Ovary (tissue), 9 donors: ENCODE data around the gene SCN9A. TPM values are rescaled to one million over a fixed set of nuclear protein-coding genes. Genes with fewer than 3 reads are reported as not detected.

Experiments used
- DNase-seq, 5 donors: peaks; one replicate each; pipeline ENCODE4 v3.0.0-alpha.2; 2019 to 2020
- H3K27ac ChIP-seq, 2 donors: fragments of 200-600 bp; one replicate each; pipeline versions ENCODE4 v1.5.1 to v1.8.0; 2019 to 2022
- H3K27me3 ChIP-seq: fragments of 200-600 bp; one replicate; pipeline ENCODE4 v1.8.0; 2022
- H3K36me3 ChIP-seq: fragments of 200-600 bp; sonication (generic); one replicate; pipeline ENCODE4 v1.5.1; 2019
- H3K4me1 ChIP-seq: one replicate; pipeline ENCODE4 v1.8.1; 2013; ENCODE audit warnings: mild to moderate bottlenecking, moderate library complexity; ENCODE audit not compliant: insufficient read depth
- H3K4me3 ChIP-seq: fragments of 200-600 bp; sonication (generic); one replicate; pipeline ENCODE4 v1.5.1; 2017
- H3K9me3 ChIP-seq, 2 donors: fragments of 200-600 bp in 1 of 2; sonication (generic) in 1 of 2; one replicate each; pipeline versions ENCODE4 v1.5.1 to v1.8.1; 2013 to 2019; ENCODE audit warnings: mild to moderate bottlenecking in 1 of 2, moderate library complexity in 1 of 2
- EP300 ChIP-seq: sonication (generic); formaldehyde crosslinking; IDR thresholded peaks from one replicate; pipeline ENCODE4 v1.6.1; 2017; ENCODE audit warnings: antibody characterized with exemption
- POLR2A ChIP-seq: fragments of 450-650 bp; IDR thresholded peaks from one replicate; pipeline ENCODE4 v1.6.1; 2017; ENCODE audit warnings: antibody characterized with exemption, mild to moderate bottlenecking, moderate library complexity
- WGBS, 3 donors: extraction: QIAGEN DNeasy Blood & Tissue Kit in 1 of 3; methylation state at CpG; one replicate each; pipeline versions ENCODE4 v1.1.5 to v1.1.7; 2013 to 2017; 5-methylcytosine and 5-hydroxymethylcytosine counted together
- intact Hi-C, 4 donors: fragments of 100-400 bp; cut with DNase I; formaldehyde crosslinking; loops; one replicate each; pipeline versions ENCODE4 v1.11.0 to v1.15.1; 2022 to 2023
- polyA plus RNA-seq, 2 donors: library from polyadenylated mRNA; stranded (reverse); fragments of 200-250 nt in 1 of 2; fragments of 350-450 nt in 1 of 2; fragmentation: Illumina TruSeq in 1 of 2; extraction: RNeasy Lipid Tissue Mini Kit (QIAGEN cat#74804) in 1 of 2; gene quantifications; one replicate each; pipeline ENCODE4 v1.2.3, GENCODE V29; 2013 to 2014
- total RNA-seq, 7 donors: library from RNA; depleted of rRNA in 2 of 7; stranded (reverse); fragments of >200 nt in 2 of 7; fragmentation: NEBNext Ultra II Directional in 3 of 7; extraction: Animal tissue kit (Norgen Biotek cat#: 25700) in 3 of 7; gene quantifications; one replicate each; pipeline versions ENCODE4 v1.1.0 to v1.2.4, GENCODE V29; 2016 to 2023
- TF ChIP-seq, protein P1 (sequence below), 3 donors: fragments of 450-650 bp in 2 of 3; fragments of 200-600 bp in 1 of 3; IDR thresholded peaks; one replicate each; pipeline versions ENCODE4 v1.5.1 to v1.8.0; 2016 to 2022; ENCODE audit warnings: antibody characterized with exemption in 3 of 3, mild to moderate bottlenecking in 1 of 3
- donor health status: DM: no; HTN: no; CAD: no; lungs with moderate emphysema.
- donor health status: DM: no; HTN: no; CAD: no.
- donor health status: Bipolar disorder and iron deficiency.
- donor health status: DM: yes; HTN: yes; CAD: no.
- donor health status: DM: no; HTN: no; CAD: no.
- donor health status: DM: yes; HTN: yes; CAD: no.

The SCN9A gene
- total and polyA plus RNA-seq, 9 donors, result 0.33 to 4.5 (median 1.3) TPM

DNA sequence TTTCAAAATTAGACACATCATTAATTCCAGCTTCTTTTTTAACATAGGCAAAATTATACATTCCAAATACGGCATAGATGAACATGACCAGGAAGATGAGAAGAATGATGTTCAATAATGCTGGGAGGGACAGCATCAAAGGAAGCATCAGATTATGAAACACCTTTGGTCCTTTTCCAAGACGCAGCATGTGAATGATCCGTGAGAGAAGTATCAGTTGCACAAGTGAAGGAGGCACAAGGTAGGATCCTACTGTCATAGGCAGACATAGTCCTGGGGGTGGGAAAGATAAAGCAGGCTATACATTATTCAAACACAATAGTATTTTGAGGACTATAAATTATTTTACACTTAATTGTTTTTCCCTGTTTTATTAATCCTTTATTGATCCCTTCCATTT lies 30.6 kb upstream of the SCN9A start:
- no peak overlapping the region for H3K4me3 ChIP-seq
- no peaks in the 10 kb centered on the region for H3K36me3 ChIP-seq
- intact Hi-C loops, result no loop called here
- H3K4me1 ChIP-seq, result no peaks in the 10 kb centered on the region
- TF ChIP-seq POLR2A, result no peak
- TF ChIP-seq, protein P1, sequence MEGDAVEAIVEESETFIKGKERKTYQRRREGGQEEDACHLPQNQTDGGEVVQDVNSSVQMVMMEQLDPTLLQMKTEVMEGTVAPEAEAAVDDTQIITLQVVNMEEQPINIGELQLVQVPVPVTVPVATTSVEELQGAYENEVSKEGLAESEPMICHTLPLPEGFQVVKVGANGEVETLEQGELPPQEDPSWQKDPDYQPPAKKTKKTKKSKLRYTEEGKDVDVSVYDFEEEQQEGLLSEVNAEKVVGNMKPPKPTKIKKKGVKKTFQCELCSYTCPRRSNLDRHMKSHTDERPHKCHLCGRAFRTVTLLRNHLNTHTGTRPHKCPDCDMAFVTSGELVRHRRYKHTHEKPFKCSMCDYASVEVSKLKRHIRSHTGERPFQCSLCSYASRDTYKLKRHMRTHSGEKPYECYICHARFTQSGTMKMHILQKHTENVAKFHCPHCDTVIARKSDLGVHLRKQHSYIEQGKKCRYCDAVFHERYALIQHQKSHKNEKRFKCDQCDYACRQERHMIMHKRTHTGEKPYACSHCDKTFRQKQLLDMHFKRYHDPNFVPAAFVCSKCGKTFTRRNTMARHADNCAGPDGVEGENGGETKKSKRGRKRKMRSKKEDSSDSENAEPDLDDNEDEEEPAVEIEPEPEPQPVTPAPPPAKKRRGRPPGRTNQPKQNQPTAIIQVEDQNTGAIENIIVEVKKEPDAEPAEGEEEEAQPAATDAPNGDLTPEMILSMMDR (IDR thresholded peaks at IDR 0.05), result no peak
- TF ChIP-seq EP300, result no peak
- whole genome bisulfite sequencing, 3 donors, result 93 to 96% (median 94%) methylated on average over 3 of the region's 3 CpGs
- DNase-seq, result no peak
- no peaks in the 10 kb centered on the region for H3K27me3 ChIP-seq
- H3K27ac ChIP-seq, result no peak overlapping the region
- H3K9me3 ChIP-seq, result no peaks in the 10 kb centered on the region

DNA sequence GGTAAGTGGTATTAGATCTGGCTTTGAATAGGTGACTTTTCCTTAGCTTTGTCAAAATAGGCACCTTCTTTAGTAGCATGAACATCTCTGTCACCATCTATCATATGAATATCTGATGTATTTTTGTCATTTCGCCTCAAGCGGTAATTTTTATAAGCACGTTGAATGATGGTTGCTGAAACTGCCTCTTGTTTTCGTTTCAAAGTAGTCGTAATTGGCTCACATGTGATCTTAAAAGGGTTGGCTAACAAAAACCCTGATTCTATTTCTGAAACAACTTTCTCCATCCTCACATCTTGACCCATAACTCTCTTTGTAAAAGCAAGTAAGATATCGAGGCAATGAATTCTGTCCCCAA lies 29.8 kb upstream of the SCN9A start:
- Histone ChIP-seq H3K9me3 (no peaks in the 10 kb centered on the region), H3K4me3 (no peak overlapping the region), H3K27me3 (no peaks in the 10 kb centered on the region), H3K27ac (no peak overlapping the region), H3K36me3 (no peaks in the 10 kb centered on the region), H3K4me1 (no peaks in the 10 kb centered on the region)
- 93 to 94% (median 93%) methylated on average over 6 of the region's 6 CpGs for WGBS, 3 donors
- no peak for DNase-seq
- intact Hi-C loops, result no loop called here
- TF ChIP-seq EP300, result no peak

DNA sequence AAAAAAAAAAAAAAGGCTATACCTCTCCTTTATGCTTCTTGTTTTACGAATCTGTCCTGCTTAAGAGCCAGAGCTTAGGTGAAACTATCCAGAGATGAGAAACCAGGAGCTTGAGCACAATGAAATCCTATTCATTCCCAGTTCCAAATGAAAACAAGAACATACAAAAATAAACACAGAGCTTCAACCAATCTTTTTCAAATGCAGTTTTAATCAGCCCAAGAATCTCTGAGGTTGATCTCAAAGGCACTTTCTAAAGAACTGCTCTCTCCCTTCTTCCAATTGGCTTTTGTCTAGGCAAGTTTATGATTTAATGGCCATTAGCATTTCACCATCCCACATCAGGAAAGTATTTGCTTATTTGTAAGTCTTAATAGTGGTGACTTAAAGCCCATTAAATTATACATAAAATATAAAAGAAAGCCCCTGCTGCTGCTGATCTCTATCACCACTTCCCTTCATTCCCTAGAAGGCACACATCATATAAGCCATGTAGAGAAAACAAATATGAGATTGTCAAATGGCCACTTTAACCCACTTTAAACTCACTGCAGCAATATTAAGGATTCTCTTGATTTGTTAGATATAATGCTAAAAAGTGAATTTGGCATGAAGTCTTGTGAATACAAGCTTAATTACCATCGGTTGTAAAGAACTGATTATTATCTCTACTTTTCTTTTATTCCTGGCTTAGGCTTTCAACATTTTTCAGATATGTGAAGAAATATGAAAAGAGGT lies 29.3 kb upstream of the SCN9A start:
- H3K27ac ChIP-seq, result no peak overlapping the region
- no peak for TF ChIP-seq POLR2A
- TF ChIP-seq, protein P1 (IDR thresholded peaks at IDR 0.05), result no peak
- no peak for TF ChIP-seq EP300
- no peak overlapping the region for H3K4me3 ChIP-seq
- H3K4me1 ChIP-seq, result no peaks in the 10 kb centered on the region
- no peaks in the 10 kb centered on the region for H3K36me3 ChIP-seq
- H3K9me3 ChIP-seq, result no peaks in the 10 kb centered on the region
- no peak for DNase-seq
- H3K27me3 ChIP-seq, result no peaks in the 10 kb centered on the region
- intact Hi-C loops, result no loop called here
- WGBS, 3 donors, result 74 to 79% (median 75%) methylated on average over 2 of the region's 2 CpGs

DNA sequence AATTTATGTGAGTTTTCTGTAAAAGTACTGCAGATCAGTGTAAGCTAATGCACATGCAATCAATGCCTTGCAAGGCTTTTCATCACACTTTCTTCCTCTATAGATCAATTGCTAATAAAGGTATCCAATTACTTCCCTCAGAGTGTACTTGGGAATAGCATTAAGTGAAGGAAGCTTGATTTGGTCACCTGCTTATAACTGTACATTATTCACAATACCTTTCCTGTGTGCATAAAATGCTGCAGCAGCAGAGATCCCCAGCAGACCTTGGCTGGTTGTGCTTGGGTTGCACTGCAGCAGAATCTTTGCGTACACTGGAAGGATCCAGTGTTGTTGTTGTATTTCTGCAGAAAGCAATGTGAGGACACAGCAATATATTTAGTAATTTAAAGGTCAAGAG lies 18.5 kb upstream of the SCN9A start:
- DNase-seq, result no peak
- 85 to 100% (median 89%) methylated on average over 1 of the region's 1 CpG for WGBS, 3 donors
- H3K27me3 ChIP-seq, result no peaks in the 10 kb centered on the region
- H3K27ac ChIP-seq, result no peak overlapping the region
- TF ChIP-seq, protein P1 (IDR thresholded peaks at IDR 0.05), result no peak
- no peak for TF ChIP-seq POLR2A
- no peak for TF ChIP-seq EP300
- no peaks in the 10 kb centered on the region for H3K9me3 ChIP-seq
- no peaks in the 10 kb centered on the region for H3K4me1 ChIP-seq
- H3K4me3 ChIP-seq, result no peak overlapping the region
- H3K36me3 ChIP-seq, result no peaks in the 10 kb centered on the region
- intact Hi-C loops, result no loop called here

DNA sequence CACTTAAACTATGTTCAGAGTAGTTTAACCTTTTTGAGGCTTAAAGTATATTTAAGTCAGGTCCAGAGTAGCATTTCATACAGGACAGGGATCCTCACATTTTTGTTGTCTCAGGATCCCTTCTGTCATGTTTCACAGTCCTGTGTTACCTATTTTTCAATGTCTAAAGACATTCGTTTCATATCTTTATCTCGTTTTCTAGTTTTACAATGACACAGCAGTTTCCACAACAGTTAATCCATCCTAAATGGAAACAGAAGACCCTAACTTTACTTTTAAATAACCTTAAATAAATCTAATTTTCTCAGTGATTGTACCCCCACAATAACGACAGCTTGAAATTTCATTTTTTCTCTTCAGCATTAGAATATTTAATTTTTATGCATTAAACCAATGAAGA lies 17.3 kb upstream of the SCN9A start:
- no peaks in the 10 kb centered on the region for H3K27me3 ChIP-seq
- no peak overlapping the region for H3K4me3 ChIP-seq
- intact Hi-C loops, result no loop called here
- no peak overlapping the region for H3K27ac ChIP-seq
- H3K36me3 ChIP-seq, result no peaks in the 10 kb centered on the region
- H3K9me3 ChIP-seq, result no peaks in the 10 kb centered on the region
- TF ChIP-seq POLR2A (no peak), EP300 (no peak)
- TF ChIP-seq, protein P1 (IDR thresholded peaks at IDR 0.05), result no peak
- DNase-seq, result no peak
- no peaks in the 10 kb centered on the region for H3K4me1 ChIP-seq
- 71 to 75% (median 74%) methylated on average over 3 of the region's 3 CpGs for WGBS, 3 donors
